OCI-M1 (cell line): ENCODE data around the gene ANKS3.

Experiments used
- DNase-seq: peaks from one replicate; lab custom pipeline; 2025; lab: John Stamatoyannopoulos, UW

Gene ANKS3

DNA sequence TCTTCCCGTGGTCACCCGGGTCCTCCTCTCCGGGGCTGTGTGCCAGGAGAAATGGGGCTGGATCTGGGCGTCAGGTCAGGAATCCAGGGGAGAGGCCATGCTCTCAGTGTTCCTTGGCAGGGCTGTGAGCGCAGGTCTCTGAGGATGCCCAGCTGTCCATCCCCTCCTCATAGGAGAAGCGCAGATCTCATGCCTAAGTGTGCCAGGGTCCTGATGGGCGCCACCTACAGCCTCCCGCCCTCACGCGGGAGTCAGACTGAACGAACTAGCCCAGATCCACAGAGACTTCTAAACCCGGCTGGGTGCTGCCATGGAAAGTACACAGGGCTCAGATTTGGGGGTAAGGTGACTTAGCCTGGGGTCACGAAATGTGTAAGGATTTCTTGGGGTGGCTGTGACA is 85.2 kb downstream of the ANKS3 start:
- no peak for DNase-seq

- DNase-seq = no peak
Measured at GRCh38 chr16:4647644-4647980, 86.5 kb downstream of the ANKS3 start.

DNA sequence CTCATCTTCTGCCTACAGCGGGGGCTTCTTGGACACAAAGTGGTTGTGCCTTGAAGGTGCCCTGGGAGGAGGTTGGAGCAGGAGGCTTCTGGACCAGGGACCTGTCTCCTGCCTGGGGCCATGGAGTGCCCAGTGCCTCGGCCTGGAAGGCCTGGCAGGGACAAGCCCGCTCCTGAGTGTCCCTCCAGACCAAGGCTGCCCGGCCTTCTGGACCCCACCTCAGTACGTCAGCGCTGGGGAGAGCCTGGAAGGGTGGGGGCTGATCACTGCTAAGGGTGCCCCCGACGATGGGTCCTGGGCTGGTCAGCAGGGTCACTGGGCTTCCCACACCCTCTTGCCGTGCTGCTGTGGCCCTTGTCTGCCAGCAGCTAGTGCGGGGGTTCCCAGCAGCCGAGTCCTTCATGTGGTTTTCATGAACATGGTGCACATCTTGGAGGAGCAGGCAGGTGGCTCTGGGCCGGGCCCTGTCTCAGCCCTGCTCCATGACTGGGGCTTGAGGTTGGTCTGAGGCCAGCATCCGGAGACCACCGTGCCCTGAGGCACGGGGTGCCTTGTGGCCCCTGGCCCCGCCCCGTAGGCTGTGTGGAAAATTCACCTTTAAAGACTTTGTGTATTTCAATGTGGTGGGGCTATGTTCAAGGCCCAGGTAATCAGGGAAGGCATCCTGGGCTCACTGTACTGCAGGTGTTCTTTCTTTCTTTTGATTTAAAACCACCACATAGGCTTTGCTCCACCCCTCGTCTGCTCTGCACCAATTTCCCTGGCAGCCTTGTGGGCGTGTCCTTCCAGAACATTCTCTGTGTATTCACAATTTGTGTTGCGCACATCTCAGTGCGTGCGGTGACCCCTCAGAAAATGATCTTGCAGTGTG is 87.1 kb downstream of the ANKS3 start:
- DNase-seq = no peak
